Glutamatergic neuron (in vitro differentiated cells): ENCODE measurements around the gene PELO. TPM values are rescaled to one million over a fixed set of nuclear protein-coding genes. Genes with fewer than 3 reads are reported as not detected.

Experiments used
- DNase-seq: peaks from one replicate; pipeline ENCODE4 v3.0.0; 2022
- H3K27ac Mint-ChIP-seq: one replicate; pipeline ENCODE4 v1.8.0; 2020; ENCODE audit warnings: mild to moderate bottlenecking, mixed read lengths, inconsistent platforms; ENCODE audit not compliant: unreplicated experiment
- H3K27me3 Mint-ChIP-seq: one replicate; pipeline ENCODE4 v1.8.0; 2020; ENCODE audit warnings: mild to moderate bottlenecking, moderate library complexity, mixed read lengths, inconsistent platforms; ENCODE audit not compliant: unreplicated experiment
- H3K36me3 Mint-ChIP-seq: one replicate; pipeline ENCODE4 v1.8.0; 2020; ENCODE audit warnings: mild to moderate bottlenecking, mixed read lengths, inconsistent platforms; ENCODE audit not compliant: unreplicated experiment
- H3K4me1 Mint-ChIP-seq: one replicate; pipeline ENCODE4 v1.8.0; 2020; ENCODE audit warnings: mild to moderate bottlenecking, low read depth, mixed read lengths, inconsistent platforms; ENCODE audit not compliant: unreplicated experiment
- H3K4me3 Mint-ChIP-seq: one replicate; pipeline ENCODE4 v1.8.0; 2020; ENCODE audit warnings: mild to moderate bottlenecking, mixed read lengths, inconsistent platforms; ENCODE audit not compliant: unreplicated experiment
- H3K9me3 Mint-ChIP-seq: one replicate; pipeline ENCODE4 v1.8.0; 2020; ENCODE audit warnings: mild to moderate bottlenecking, moderate library complexity, mixed read lengths, inconsistent platforms; ENCODE audit not compliant: unreplicated experiment
- CTCF ChIP-seq: fragments of 200-600 bp; sonication (generic); IDR thresholded peaks from one replicate; pipeline ENCODE4 v1.5.0; 2021; ENCODE audit not compliant: partially characterized antibody, unreplicated experiment
- total RNA-seq: library from RNA; stranded (reverse); fragmentation: NEBNext Ultra II Directional; extraction: Animal tissue kit (Norgen Biotek cat#: 25700); gene quantifications from one replicate; pipeline ENCODE4 v1.2.1, GENCODE V29; 2021; ENCODE audit not compliant: unreplicated experiment

The PELO gene
- total RNA-seq, 1 donor from 2014 or later: 7.5 TPM

- no peak for DNase-seq
- no peak for TF ChIP-seq CTCF
- Mint-ChIP-seq H3K27me3 (no peaks in the 10 kb centered on the region), H3K27ac (no peak overlapping the region), H3K4me1 (peaks cover 6% of the 10 kb centered on the region), H3K36me3 (no peaks in the 10 kb centered on the region), H3K9me3 (no peaks in the 10 kb centered on the region), H3K4me3 (no peak overlapping the region)
Observed at GRCh38 chr5:52805615-52806014, 17.9 kb downstream of the PELO start.

- TF ChIP-seq CTCF: no peak
- Mint-ChIP-seq H3K36me3 (no peaks in the 10 kb centered on the region), H3K27me3 (no peaks in the 10 kb centered on the region), H3K27ac (no peak overlapping the region), H3K4me3 (no peak overlapping the region), H3K9me3 (no peaks in the 10 kb centered on the region), H3K4me1 (no peaks in the 10 kb centered on the region)
- DNase-seq: no peak
Observed at GRCh38 chr5:52807037-52807436, 19.3 kb downstream of the PELO start.

- Mint-ChIP-seq H3K36me3 (no peaks in the 10 kb centered on the region), H3K4me3 (no peak overlapping the region)
Observed at GRCh38 chr5:52807723-52808122, 20.0 kb downstream of the PELO start.

GRCh38 chr5:52808316-52808901 lies 20.7 kb downstream of the PELO start:
- Mint-ChIP-seq H3K4me1 (no peaks in the 10 kb centered on the region), H3K36me3 (no peaks in the 10 kb centered on the region), H3K27me3 (no peaks in the 10 kb centered on the region), H3K27ac (no peak overlapping the region), H3K4me3 (no peak overlapping the region), H3K9me3 (no peaks in the 10 kb centered on the region)
- TF ChIP-seq CTCF: no peak
- DNase-seq: no peak

More at GRCh38 chr5:52807723-52808122, 20.0 kb downstream of the PELO start:
- TF ChIP-seq CTCF: no peak
- Mint-ChIP-seq H3K27me3 (no peaks in the 10 kb centered on the region), H3K27ac (no peak overlapping the region), H3K9me3 (no peaks in the 10 kb centered on the region), H3K4me1 (no peaks in the 10 kb centered on the region)
- DNase-seq: no peak

- TF ChIP-seq CTCF: no peak
- Mint-ChIP-seq H3K27ac (no peak overlapping the region), H3K27me3 (no peaks in the 10 kb centered on the region), H3K9me3 (no peaks in the 10 kb centered on the region), H3K4me1 (no peaks in the 10 kb centered on the region), H3K4me3 (no peak overlapping the region), H3K36me3 (no peaks in the 10 kb centered on the region)
- DNase-seq: no peak
Observed at GRCh38 chr5:52809884-52810283, 22.2 kb downstream of the PELO start.
